ENCODE results near the gene KRT82. TPM values are rescaled to one million over a fixed set of nuclear protein-coding genes. Genes with fewer than 3 reads are reported as not detected.

The KRT82 gene
- total and polyA plus RNA-seq, 2 experiments from 2014 or later = not detected

DNA sequence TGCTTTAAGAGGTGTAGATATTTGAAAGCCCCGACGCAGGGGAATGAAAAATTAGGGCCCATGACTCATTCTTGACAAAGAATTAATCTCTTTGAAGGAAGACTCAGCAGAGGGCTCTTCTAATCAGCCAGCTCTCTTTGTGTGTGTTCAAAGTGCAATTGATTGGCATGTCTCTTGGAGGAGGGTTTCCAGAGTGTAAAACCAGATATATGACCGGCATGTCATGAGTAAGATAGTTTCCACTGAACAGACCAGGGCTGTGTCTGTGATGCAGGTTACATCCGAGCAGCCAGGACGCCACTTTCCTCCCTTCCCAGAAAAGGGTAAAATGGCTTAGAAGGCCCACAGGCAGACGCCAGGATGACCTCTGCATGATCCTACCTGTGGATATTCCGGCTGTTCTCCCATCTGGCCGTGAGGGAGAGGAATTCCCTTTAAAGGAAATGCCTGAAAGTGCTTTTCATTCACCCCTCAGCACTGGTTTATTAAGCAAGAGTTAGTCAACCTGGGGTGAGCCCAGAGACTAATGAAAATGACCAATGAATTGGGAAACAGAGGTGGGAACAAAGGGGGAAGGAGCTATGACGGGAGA, 35.3 kb upstream of the KRT82 start:
- Histone ChIP-seq H3K79me2 (replicated peaks; ENCODE audit: insufficient read depth) (no peaks in the 10 kb centered on the region), H3K9me2 (ENCODE audit: insufficient read depth) (no peaks in the 10 kb centered on the region; the same call in 1 of the 2 replicates), H3K27ac (ENCODE audit: low read depth) (no peak overlapping the region), H4K20me1 (replicated peaks; ENCODE audit: insufficient read depth) (no peaks in the 10 kb centered on the region), H2AFZ (peak overlapping the region; percentile 18; the same call in 1 of the 2 replicates), H3K4me2 (no peak overlapping the region), H3K4me3 (no peak overlapping the region), H3K4me1 (ENCODE audit: insufficient read depth) (peaks cover 5% of the 10 kb centered on the region; the same call in 1 of the 2 replicates), H3K27me3 (ENCODE audit: insufficient read depth) (no peaks in the 10 kb centered on the region), H3F3A (replicated peaks; ENCODE audit: low read depth) (no peaks in the 10 kb centered on the region), H3K36me3 (ENCODE audit: insufficient read depth) (no peaks in the 10 kb centered on the region)
- Mint-ChIP-seq H3K4me3 (no peak overlapping the region), H3K9me3 (no peaks in the 10 kb centered on the region; the same call in 2 of the 3 replicates), H3K27ac (no peak overlapping the region), H3K27me3 (ENCODE audit: insufficient read depth, low read depth, poor library complexity) (peaks cover under 1% of the 10 kb centered on the region), H3K4me1 (peaks cover 17% of the 10 kb centered on the region), H3K36me3 (ENCODE audit: low read depth) (no peaks in the 10 kb centered on the region)
- ATAC-seq (no peak), DNase-seq (ENCODE audit: low spot score) (no peak)
- TF ChIP-seq ZNF114 (CRISPR knock-in tag; IDR thresholded peaks at IDR 0.05) (no peak), ZNF331 (CRISPR knock-in tag; IDR thresholded peaks at IDR 0.05; ENCODE audit: low read depth) (no peak)

DNA sequence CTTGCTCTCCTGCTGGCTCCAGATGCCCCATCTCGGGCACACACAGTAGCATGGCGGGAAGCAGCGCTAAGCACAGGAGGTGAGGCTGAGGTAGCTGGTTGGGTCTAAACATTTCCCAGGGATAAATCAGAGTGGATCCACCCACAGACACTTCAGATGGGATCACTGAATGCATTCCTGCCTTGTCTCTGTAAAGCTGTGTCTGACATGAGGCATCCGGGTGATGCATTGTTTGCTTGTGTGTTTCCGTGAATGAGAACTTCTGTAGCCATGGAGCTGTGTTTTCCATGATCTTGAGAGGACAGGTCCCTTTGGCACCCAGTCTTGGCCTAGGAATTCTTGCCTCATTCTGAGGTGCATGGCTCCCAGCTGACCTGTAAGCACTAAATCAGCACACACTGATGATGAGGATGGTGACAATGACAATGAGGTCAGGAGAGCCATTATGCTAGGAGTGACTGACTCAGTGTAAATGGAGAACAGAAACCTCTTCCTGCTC, 34.7 kb upstream of the KRT82 start:
- no peaks in the 10 kb centered on the region for H3K27me3 ChIP-seq (ENCODE audit: insufficient read depth)
- H3K9me2 ChIP-seq (ENCODE audit: insufficient read depth) = no peaks in the 10 kb centered on the region; the same call in 1 of the 2 replicates
- no peaks in the 10 kb centered on the region for H3K36me3 ChIP-seq (ENCODE audit: insufficient read depth)
- Mint-ChIP-seq H3K4me3 (no peak overlapping the region), H3K27me3 (ENCODE audit: insufficient read depth, low read depth, poor library complexity) (no peaks in the 10 kb centered on the region), H3K4me1 (peaks cover 17% of the 10 kb centered on the region), H3K9me3 (no peaks in the 10 kb centered on the region; the same call in 2 of the 3 replicates), H3K27ac (no peak overlapping the region), H3K36me3 (ENCODE audit: low read depth) (no peaks in the 10 kb centered on the region)
- H3K79me2 ChIP-seq (replicated peaks; ENCODE audit: insufficient read depth) = no peaks in the 10 kb centered on the region
- peaks cover 5% of the 10 kb centered on the region; the same call in 1 of the 2 replicates for H3K4me1 ChIP-seq (ENCODE audit: insufficient read depth)
- H4K20me1 ChIP-seq (replicated peaks; ENCODE audit: insufficient read depth) = no peaks in the 10 kb centered on the region
- ATAC-seq (no peak), DNase-seq (ENCODE audit: low spot score) (no peak)
- H3K27ac ChIP-seq (ENCODE audit: low read depth) = no peak overlapping the region
- H3F3A ChIP-seq (replicated peaks; ENCODE audit: low read depth) = no peaks in the 10 kb centered on the region
- H3K4me3 ChIP-seq = no peak overlapping the region
- H2AFZ ChIP-seq = peak overlapping the region; percentile 18; the same call in 1 of the 2 replicates
- no peak overlapping the region for H3K4me2 ChIP-seq
- TF ChIP-seq NANOG (IDR thresholded peaks at IDR 0.05; ENCODE audit: borderline replicate concordance) (no peak), JUNB (IDR thresholded peaks at IDR 0.05; ENCODE audit: unreplicated experiment) (no peak), EZH2 (IDR thresholded peaks at IDR 0.05; ENCODE audit: low read depth, unreplicated experiment) (no peak), CREB1 (CRISPR knock-in tag; IDR thresholded peaks at IDR 0.05; ENCODE audit: low read depth) (no peak), STAT1 (IDR thresholded peaks at IDR 0.05; ENCODE audit: unreplicated experiment) (no peak)
- TF ChIP-seq, protein P1, sequence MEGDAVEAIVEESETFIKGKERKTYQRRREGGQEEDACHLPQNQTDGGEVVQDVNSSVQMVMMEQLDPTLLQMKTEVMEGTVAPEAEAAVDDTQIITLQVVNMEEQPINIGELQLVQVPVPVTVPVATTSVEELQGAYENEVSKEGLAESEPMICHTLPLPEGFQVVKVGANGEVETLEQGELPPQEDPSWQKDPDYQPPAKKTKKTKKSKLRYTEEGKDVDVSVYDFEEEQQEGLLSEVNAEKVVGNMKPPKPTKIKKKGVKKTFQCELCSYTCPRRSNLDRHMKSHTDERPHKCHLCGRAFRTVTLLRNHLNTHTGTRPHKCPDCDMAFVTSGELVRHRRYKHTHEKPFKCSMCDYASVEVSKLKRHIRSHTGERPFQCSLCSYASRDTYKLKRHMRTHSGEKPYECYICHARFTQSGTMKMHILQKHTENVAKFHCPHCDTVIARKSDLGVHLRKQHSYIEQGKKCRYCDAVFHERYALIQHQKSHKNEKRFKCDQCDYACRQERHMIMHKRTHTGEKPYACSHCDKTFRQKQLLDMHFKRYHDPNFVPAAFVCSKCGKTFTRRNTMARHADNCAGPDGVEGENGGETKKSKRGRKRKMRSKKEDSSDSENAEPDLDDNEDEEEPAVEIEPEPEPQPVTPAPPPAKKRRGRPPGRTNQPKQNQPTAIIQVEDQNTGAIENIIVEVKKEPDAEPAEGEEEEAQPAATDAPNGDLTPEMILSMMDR (conservative IDR thresholded peaks at IDR 0.05; ENCODE audit: low read depth in 2 of 2) = no peak
- TF ChIP-seq, protein P2, sequence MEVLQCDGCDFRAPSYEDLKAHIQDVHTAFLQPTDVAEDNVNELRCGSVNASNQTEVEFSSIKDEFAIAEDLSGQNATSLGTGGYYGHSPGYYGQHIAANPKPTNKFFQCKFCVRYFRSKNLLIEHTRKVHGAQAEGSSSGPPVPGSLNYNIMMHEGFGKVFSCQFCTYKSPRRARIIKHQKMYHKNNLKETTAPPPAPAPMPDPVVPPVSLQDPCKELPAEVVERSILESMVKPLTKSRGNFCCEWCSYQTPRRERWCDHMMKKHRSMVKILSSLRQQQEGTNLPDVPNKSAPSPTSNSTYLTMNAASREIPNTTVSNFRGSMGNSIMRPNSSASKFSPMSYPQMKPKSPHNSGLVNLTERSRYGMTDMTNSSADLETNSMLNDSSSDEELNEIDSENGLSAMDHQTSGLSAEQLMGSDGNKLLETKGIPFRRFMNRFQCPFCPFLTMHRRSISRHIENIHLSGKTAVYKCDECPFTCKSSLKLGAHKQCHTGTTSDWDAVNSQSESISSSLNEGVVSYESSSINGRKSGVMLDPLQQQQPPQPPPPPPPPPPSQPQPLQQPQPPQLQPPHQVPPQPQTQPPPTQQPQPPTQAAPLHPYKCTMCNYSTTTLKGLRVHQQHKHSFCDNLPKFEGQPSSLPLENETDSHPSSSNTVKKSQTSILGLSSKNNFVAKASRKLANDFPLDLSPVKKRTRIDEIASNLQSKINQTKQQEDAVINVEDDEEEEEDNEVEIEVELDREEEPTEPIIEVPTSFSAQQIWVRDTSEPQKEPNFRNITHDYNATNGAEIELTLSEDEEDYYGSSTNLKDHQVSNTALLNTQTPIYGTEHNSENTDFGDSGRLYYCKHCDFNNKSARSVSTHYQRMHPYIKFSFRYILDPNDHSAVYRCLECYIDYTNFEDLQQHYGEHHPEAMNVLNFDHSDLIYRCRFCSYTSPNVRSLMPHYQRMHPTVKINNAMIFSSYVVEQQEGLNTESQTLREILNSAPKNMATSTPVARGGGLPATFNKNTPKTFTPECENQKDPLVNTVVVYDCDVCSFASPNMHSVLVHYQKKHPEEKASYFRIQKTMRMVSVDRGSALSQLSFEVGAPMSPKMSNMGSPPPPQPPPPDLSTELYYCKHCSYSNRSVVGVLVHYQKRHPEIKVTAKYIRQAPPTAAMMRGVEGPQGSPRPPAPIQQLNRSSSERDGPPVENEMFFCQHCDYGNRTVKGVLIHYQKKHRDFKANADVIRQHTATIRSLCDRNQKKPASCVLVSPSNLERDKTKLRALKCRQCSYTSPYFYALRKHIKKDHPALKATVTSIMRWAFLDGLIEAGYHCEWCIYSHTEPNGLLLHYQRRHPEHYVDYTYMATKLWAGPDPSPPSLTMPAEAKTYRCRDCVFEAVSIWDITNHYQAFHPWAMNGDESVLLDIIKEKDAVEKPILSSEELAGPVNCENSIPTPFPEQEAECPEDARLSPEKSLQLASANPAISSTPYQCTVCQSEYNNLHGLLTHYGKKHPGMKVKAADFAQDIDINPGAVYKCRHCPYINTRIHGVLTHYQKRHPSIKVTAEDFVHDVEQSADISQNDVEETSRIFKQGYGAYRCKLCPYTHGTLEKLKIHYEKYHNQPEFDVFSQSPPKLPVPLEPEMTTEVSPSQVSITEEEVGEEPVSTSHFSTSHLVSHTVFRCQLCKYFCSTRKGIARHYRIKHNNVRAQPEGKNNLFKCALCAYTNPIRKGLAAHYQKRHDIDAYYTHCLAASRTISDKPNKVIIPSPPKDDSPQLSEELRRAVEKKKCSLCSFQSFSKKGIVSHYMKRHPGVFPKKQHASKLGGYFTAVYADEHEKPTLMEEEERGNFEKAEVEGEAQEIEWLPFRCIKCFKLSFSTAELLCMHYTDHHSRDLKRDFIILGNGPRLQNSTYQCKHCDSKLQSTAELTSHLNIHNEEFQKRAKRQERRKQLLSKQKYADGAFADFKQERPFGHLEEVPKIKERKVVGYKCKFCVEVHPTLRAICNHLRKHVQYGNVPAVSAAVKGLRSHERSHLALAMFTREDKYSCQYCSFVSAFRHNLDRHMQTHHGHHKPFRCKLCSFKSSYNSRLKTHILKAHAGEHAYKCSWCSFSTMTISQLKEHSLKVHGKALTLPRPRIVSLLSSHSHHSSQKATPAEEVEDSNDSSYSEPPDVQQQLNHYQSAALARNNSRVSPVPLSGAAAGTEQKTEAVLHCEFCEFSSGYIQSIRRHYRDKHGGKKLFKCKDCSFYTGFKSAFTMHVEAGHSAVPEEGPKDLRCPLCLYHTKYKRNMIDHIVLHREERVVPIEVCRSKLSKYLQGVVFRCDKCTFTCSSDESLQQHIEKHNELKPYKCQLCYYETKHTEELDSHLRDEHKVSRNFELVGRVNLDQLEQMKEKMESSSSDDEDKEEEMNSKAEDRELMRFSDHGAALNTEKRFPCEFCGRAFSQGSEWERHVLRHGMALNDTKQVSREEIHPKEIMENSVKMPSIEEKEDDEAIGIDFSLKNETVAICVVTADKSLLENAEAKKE (CRISPR knock-in tag; IDR thresholded peaks at IDR 0.05) = no peak
- TF ChIP-seq, protein P3, sequence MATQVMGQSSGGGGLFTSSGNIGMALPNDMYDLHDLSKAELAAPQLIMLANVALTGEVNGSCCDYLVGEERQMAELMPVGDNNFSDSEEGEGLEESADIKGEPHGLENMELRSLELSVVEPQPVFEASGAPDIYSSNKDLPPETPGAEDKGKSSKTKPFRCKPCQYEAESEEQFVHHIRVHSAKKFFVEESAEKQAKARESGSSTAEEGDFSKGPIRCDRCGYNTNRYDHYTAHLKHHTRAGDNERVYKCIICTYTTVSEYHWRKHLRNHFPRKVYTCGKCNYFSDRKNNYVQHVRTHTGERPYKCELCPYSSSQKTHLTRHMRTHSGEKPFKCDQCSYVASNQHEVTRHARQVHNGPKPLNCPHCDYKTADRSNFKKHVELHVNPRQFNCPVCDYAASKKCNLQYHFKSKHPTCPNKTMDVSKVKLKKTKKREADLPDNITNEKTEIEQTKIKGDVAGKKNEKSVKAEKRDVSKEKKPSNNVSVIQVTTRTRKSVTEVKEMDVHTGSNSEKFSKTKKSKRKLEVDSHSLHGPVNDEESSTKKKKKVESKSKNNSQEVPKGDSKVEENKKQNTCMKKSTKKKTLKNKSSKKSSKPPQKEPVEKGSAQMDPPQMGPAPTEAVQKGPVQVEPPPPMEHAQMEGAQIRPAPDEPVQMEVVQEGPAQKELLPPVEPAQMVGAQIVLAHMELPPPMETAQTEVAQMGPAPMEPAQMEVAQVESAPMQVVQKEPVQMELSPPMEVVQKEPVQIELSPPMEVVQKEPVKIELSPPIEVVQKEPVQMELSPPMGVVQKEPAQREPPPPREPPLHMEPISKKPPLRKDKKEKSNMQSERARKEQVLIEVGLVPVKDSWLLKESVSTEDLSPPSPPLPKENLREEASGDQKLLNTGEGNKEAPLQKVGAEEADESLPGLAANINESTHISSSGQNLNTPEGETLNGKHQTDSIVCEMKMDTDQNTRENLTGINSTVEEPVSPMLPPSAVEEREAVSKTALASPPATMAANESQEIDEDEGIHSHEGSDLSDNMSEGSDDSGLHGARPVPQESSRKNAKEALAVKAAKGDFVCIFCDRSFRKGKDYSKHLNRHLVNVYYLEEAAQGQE (IDR thresholded peaks at IDR 0.05; ENCODE audit: unreplicated experiment) = no peak
